ENCODE measurements around the gene COA8. TPM values are rescaled to one million over a fixed set of nuclear protein-coding genes. Genes with fewer than 3 reads are reported as not detected.

The COA8 gene
- total and polyA plus RNA-seq, 2 of the 13 experiments (the other 11 are each of a cell fraction or from before 2014, with no cell fraction given), result 10.9 to 25.1 TPM

GRCh38 chr14:103628221-103628683, 65.5 kb downstream of the COA8 start (continued):
- TF ChIP-seq ZUFSP (CRISPR knock-in tag; IDR thresholded peaks at IDR 0.05; ENCODE audit: borderline replicate concordance) (no peak), PAF1 (CRISPR knock-in tag; IDR thresholded peaks at IDR 0.05) (no peak), FOSL2 (CRISPR knock-in tag; IDR thresholded peaks at IDR 0.05) (peak; percentile 43; the same call in 1 of the 2 replicates), ZNF253 (CRISPR knock-in tag; IDR thresholded peaks at IDR 0.05; ENCODE audit: borderline replicate concordance) (no peak), GATAD1 (CRISPR knock-in tag; IDR thresholded peaks at IDR 0.05) (no peak), ZNF609 (CRISPR knock-in tag; IDR thresholded peaks at IDR 0.05; ENCODE audit: borderline replicate concordance) (no peak), ZBTB37 (CRISPR knock-in tag; IDR thresholded peaks at IDR 0.05) (no peak), ZNF329 (CRISPR knock-in tag; IDR thresholded peaks at IDR 0.05; ENCODE audit: low read depth) (no peak), RNF219 (CRISPR knock-in tag; IDR thresholded peaks at IDR 0.05) (no peak), ZFP82 (CRISPR knock-in tag; IDR thresholded peaks at IDR 0.05; ENCODE audit: borderline replicate concordance) (no peak), HOXD1 (CRISPR knock-in tag; IDR thresholded peaks at IDR 0.05) (no peak), MED1 (CRISPR knock-in tag; IDR thresholded peaks at IDR 0.05) (peak; percentile 24; the same call in 1 of the 2 replicates), ZSCAN5A (CRISPR knock-in tag; IDR thresholded peaks at IDR 0.05; ENCODE audit: borderline replicate concordance) (no peak), TEF (CRISPR knock-in tag; IDR thresholded peaks at IDR 0.05) (no peak), YY1 (IDR thresholded peaks at IDR 0.05; ENCODE audit: insufficient read depth, insufficient replicate concordance, low read depth, low read length) (no peak), TEAD2 (CRISPR knock-in tag; IDR thresholded peaks at IDR 0.05) (no peak), ZNF569 (CRISPR knock-in tag; IDR thresholded peaks at IDR 0.05; ENCODE audit: borderline replicate concordance) (no peak)

Data from HepG2 (cell line).